Fibroblast of lung (primary cell): ENCODE measurements around the gene ARHGEF3.

ENCODE experiments used
- CTCF ChIP-seq, 2 donors: IDR thresholded peaks in 1 of 2; conservative IDR thresholded peaks in 1 of 2; 1 replicate in 1 of 2; 2 replicates in 1 of 2; pipeline ENCODE4 v1.5.1; 2011 to 2012; ENCODE audit warnings: low read length in 2 of 2, control low read depth in 1 of 2, inconsistent platforms in 1 of 2, low read depth in 1 of 2, mild to moderate bottlenecking in 1 of 2
- EZH2 ChIP-seq: IDR thresholded peaks from 2 replicates; pipeline ENCODE4 v1.5.1; 2012; ENCODE audit warnings: low read length, control low read depth, mild to moderate bottlenecking; ENCODE audit errors: missing control alignments

- no peak for TF ChIP-seq CTCF (conservative IDR thresholded peaks at IDR 0.05 in 1 of 2, IDR thresholded peaks at IDR 0.05 in 1 of 2; ENCODE audit: low read depth in 1 of 2, low read length in 2 of 2)
- TF ChIP-seq EZH2 = no peak
These were observed 110.4 kb downstream of the ARHGEF3 start for GRCh38 chr3:56691165-56692000.
